Tibial nerve (tissue), 4 donors: ENCODE measurements around the gene ZBTB21. TPM values are rescaled to one million over a fixed set of nuclear protein-coding genes. Genes with fewer than 3 reads are reported as not detected.
A peak's percentile ranks its signal among the peaks of the same experiment; 100 is the strongest.

ENCODE experiments used
- DNase-seq, 2 donors: peaks; one replicate each; pipeline ENCODE4 v3.0.0-alpha.2; 2019; ENCODE audit warnings: low spot score in 2 of 2
- H3K27ac ChIP-seq, 4 donors: fragments of 200-600 bp; sonication (generic) in 3 of 4; one replicate each; pipeline ENCODE4 v1.5.1; 2017 to 2019; ENCODE audit warnings: mild to moderate bottlenecking in 1 of 4
- H3K27me3 ChIP-seq, 2 donors: fragments of 200-600 bp; sonication (generic) in 1 of 2; one replicate each; pipeline versions ENCODE4 v1.5.1 to v1.6.0; 2017 to 2019
- H3K36me3 ChIP-seq, 3 donors: fragments of 200-600 bp; sonication (generic); one replicate each; pipeline ENCODE4 v1.5.1; 2018 to 2019
- H3K4me1 ChIP-seq, 4 donors: fragments of 200-600 bp; sonication (generic) in 3 of 4; one replicate each; pipeline ENCODE4 v1.5.1; 2017 to 2019
- H3K4me3 ChIP-seq, 4 donors: fragments of 200-600 bp; sonication (generic) in 3 of 4; one replicate each; pipeline ENCODE4 v1.5.1; 2017 to 2019; ENCODE audit warnings: mild to moderate bottlenecking in 1 of 4, moderate library complexity in 1 of 4
- H3K9me3 ChIP-seq, 4 donors: fragments of 200-600 bp; sonication (generic) in 3 of 4; one replicate each; pipeline ENCODE4 v1.5.1; 2017 to 2019
- CTCF ChIP-seq, 5 experiments: fragments of 200-600 bp in 3 of 5; fragments of 450-650 bp in 2 of 5; sonication (generic) in 3 of 5; IDR thresholded peaks; one replicate each; pipeline ENCODE4 v1.5.1; 2016 to 2019; ENCODE audit warnings: antibody characterized with exemption in 5 of 5, mild to moderate bottlenecking in 3 of 5, moderate library complexity in 2 of 5
- EP300 ChIP-seq, 2 donors: sonication (generic); formaldehyde crosslinking; IDR thresholded peaks; one replicate each; pipeline ENCODE4 v1.6.1; 2017; ENCODE audit warnings: antibody characterized with exemption in 2 of 2, mild to moderate bottlenecking in 1 of 2
- POLR2A ChIP-seq, 2 donors: fragments of 450-650 bp; IDR thresholded peaks; one replicate each; pipeline ENCODE4 v1.6.1; 2017; ENCODE audit warnings: antibody characterized with exemption in 2 of 2, mild to moderate bottlenecking in 2 of 2, moderate library complexity in 2 of 2
- WGBS, 2 donors: methylation state at CpG; one replicate each; pipeline ENCODE4 v1.1.5; 2018; 5-methylcytosine and 5-hydroxymethylcytosine counted together
- total RNA-seq, 4 donors: library from RNA; depleted of rRNA; stranded (reverse); fragments of >200 nt; gene quantifications; one replicate each; pipeline ENCODE4 v1.1.0, GENCODE V29; 2016

ZBTB21 gene
- total RNA-seq, 4 donors from 2014 or later: 9.4 to 13.8 (median 10.6) TPM

GRCh38 chr21:42039911-42040351 is 29.8 kb upstream of the ZBTB21 start:
- Histone ChIP-seq H3K9me3 (no peaks in the 10 kb centered on the region), H3K4me3 (no peak overlapping the region), H3K36me3 (no peaks in the 10 kb centered on the region), H3K27me3 (no peaks in the 10 kb centered on the region), H3K4me1 (peaks cover 0 to 9% (median 0%) of the 10 kb centered on the region in 4 donors), H3K27ac (no peak overlapping the region)
- DNase-seq: no peak
- 52 to 59% methylated on average over 9 to 12 of the region's 12 CpGs for WGBS, 2 donors
- no peak for TF ChIP-seq POLR2A (IDR thresholded peaks at IDR 0.05)
- no peak for TF ChIP-seq EP300 (IDR thresholded peaks at IDR 0.05)

GRCh38 chr21:42039470-42039901 is 29.3 kb upstream of the ZBTB21 start:
- no peak overlapping the region for H3K4me3 ChIP-seq
- H3K36me3 ChIP-seq: no peaks in the 10 kb centered on the region
- H3K9me3 ChIP-seq: no peaks in the 10 kb centered on the region
- 53 to 59% methylated on average over 5 of the region's 5 CpGs for WGBS, 2 donors
- H3K4me1 ChIP-seq: peaks cover 0 to 9% (median 0%) of the 10 kb centered on the region in 4 donors
- TF ChIP-seq POLR2A (IDR thresholded peaks at IDR 0.05) (no peak), EP300 (IDR thresholded peaks at IDR 0.05) (peak in 1 of 2 donors; percentile 66)
- H3K27ac ChIP-seq: no peak overlapping the region
- peak in 1 of 2 donors; percentile 33 for DNase-seq
- no peaks in the 10 kb centered on the region for H3K27me3 ChIP-seq

- DNase-seq: no peak
- no peaks in the 10 kb centered on the region for H3K36me3 ChIP-seq
- TF ChIP-seq POLR2A (IDR thresholded peaks at IDR 0.05) (no peak), CTCF (IDR thresholded peaks at IDR 0.05) (no peak), EP300 (IDR thresholded peaks at IDR 0.05) (no peak)
- no peaks in the 10 kb centered on the region for H3K27me3 ChIP-seq
- 69 to 71% methylated on average over 8 of the region's 8 CpGs for WGBS, 2 donors
- H3K4me1 ChIP-seq: peaks cover 0 to 9% (median 0%) of the 10 kb centered on the region in 4 donors
- no peaks in the 10 kb centered on the region for H3K9me3 ChIP-seq
- H3K4me3 ChIP-seq: no peak overlapping the region
- no peak overlapping the region for H3K27ac ChIP-seq
Measured at GRCh38 chr21:42038826-42039425, 28.8 kb upstream of the ZBTB21 start.

GRCh38 chr21:42038393-42038792 is 28.2 kb upstream of the ZBTB21 start:
- no peak for DNase-seq

GRCh38 chr21:42037943-42038342 is 27.8 kb upstream of the ZBTB21 start:
- peaks cover 0 to 9% (median 0%) of the 10 kb centered on the region in 4 donors for H3K4me1 ChIP-seq
- no peaks in the 10 kb centered on the region for H3K36me3 ChIP-seq
- no peak for TF ChIP-seq CTCF (IDR thresholded peaks at IDR 0.05)
- WGBS, 2 donors: 62 to 69% methylated on average over 12 of the region's 12 CpGs
- H3K9me3 ChIP-seq: no peaks in the 10 kb centered on the region
- DNase-seq: no peak
- H3K27me3 ChIP-seq: no peaks in the 10 kb centered on the region
- no peak overlapping the region for H3K4me3 ChIP-seq
- H3K27ac ChIP-seq: no peak overlapping the region

More at GRCh38 chr21:42038393-42038792, 28.2 kb upstream of the ZBTB21 start:
- Histone ChIP-seq H3K4me3 (no peak overlapping the region), H3K4me1 (peaks cover 0 to 9% (median 0%) of the 10 kb centered on the region in 4 donors), H3K36me3 (no peaks in the 10 kb centered on the region), H3K27me3 (no peaks in the 10 kb centered on the region), H3K9me3 (no peaks in the 10 kb centered on the region), H3K27ac (no peak overlapping the region)
- 84 to 85% methylated on average over 10 of the region's 10 CpGs for WGBS, 2 donors
- TF ChIP-seq CTCF (IDR thresholded peaks at IDR 0.05) (no peak), POLR2A (IDR thresholded peaks at IDR 0.05) (no peak), EP300 (IDR thresholded peaks at IDR 0.05) (no peak)

GRCh38 chr21:42037516-42037915 is 27.4 kb upstream of the ZBTB21 start:
- H3K9me3 ChIP-seq: no peaks in the 10 kb centered on the region
- no peak overlapping the region for H3K4me3 ChIP-seq
- 80 to 91% methylated on average over 9 of the region's 9 CpGs for WGBS, 2 donors
- TF ChIP-seq POLR2A (IDR thresholded peaks at IDR 0.05): no peak
- no peak for TF ChIP-seq CTCF (IDR thresholded peaks at IDR 0.05)
- TF ChIP-seq EP300 (IDR thresholded peaks at IDR 0.05): no peak
- H3K27ac ChIP-seq: no peak overlapping the region
- no peaks in the 10 kb centered on the region for H3K27me3 ChIP-seq
- H3K4me1 ChIP-seq: peaks cover 0 to 9% (median 0%) of the 10 kb centered on the region in 4 donors
- no peaks in the 10 kb centered on the region for H3K36me3 ChIP-seq
- no peak for DNase-seq
